ENCODE measurements around the gene HPD.
"Not testable (repeated sequence)": the region's sequence is repeated elsewhere in the genome, so short reads cannot be mapped to it uniquely, and the experiment has no call there.

Gene HPD

DNA sequence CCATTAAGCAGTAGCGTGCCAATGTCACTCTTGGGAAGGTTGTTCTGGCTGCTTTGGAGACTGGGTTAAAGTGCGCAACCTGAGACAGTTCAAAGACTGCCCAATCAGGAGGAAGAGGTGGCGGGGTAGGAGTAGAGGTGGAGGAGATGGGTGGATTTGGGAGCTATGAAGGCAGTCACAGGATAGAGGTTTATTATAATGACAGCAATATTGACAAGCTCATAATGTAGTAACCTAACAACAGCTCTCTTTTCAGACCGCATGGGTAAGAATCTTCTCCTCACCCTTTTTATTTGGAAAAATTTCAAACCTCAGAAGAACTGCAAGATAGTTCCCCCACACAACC is 24.6 kb upstream of the HPD start:
- ATAC-seq, result no peak; the same call in 2 of the 3 replicates
- no peak for TF ChIP-seq OSR1 (CRISPR knock-in tag; IDR thresholded peaks at IDR 0.05)
- TF ChIP-seq, protein P1, sequence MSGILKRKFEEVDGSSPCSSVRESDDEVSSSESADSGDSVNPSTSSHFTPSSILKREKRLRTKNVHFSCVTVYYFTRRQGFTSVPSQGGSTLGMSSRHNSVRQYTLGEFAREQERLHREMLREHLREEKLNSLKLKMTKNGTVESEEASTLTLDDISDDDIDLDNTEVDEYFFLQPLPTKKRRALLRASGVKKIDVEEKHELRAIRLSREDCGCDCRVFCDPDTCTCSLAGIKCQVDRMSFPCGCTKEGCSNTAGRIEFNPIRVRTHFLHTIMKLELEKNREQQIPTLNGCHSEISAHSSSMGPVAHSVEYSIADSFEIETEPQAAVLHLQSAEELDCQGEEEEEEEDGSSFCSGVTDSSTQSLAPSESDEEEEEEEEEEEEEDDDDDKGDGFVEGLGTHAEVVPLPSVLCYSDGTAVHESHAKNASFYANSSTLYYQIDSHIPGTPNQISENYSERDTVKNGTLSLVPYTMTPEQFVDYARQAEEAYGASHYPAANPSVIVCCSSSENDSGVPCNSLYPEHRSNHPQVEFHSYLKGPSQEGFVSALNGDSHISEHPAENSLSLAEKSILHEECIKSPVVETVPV (CRISPR knock-in tag; IDR thresholded peaks at IDR 0.05), result no peak
- TF ChIP-seq, protein P2, sequence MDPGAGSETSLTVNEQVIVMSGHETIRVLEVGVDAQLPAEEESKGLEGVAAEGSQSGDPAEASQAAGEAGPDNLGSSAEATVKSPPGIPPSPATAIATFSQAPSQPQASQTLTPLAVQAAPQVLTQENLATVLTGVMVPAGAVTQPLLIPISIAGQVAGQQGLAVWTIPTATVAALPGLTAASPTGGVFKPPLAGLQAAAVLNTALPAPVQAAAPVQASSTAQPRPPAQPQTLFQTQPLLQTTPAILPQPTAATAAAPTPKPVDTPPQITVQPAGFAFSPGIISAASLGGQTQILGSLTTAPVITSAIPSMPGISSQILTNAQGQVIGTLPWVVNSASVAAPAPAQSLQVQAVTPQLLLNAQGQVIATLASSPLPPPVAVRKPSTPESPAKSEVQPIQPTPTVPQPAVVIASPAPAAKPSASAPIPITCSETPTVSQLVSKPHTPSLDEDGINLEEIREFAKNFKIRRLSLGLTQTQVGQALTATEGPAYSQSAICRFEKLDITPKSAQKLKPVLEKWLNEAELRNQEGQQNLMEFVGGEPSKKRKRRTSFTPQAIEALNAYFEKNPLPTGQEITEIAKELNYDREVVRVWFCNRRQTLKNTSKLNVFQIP (CRISPR knock-in tag; IDR thresholded peaks at IDR 0.05; ENCODE audit: borderline replicate concordance, low read depth), result no peak
- TF ChIP-seq ESRRG (CRISPR knock-in tag; IDR thresholded peaks at IDR 0.05), result no peak
- TF ChIP-seq ISL1 (CRISPR knock-in tag; IDR thresholded peaks at IDR 0.05), result no peak
- TF ChIP-seq TSHZ2 (CRISPR knock-in tag; IDR thresholded peaks at IDR 0.05), result no peak
- TF ChIP-seq TOX (CRISPR knock-in tag; IDR thresholded peaks at IDR 0.05; ENCODE audit: borderline replicate concordance), result no peak
- no peak for TF ChIP-seq PATZ1 (CRISPR knock-in tag; IDR thresholded peaks at IDR 0.05; ENCODE audit: borderline replicate concordance)
- no peak for TF ChIP-seq ZC3H10 (CRISPR knock-in tag; IDR thresholded peaks at IDR 0.05)
- TF ChIP-seq CSDC2 (CRISPR knock-in tag; IDR thresholded peaks at IDR 0.05), result no peak
- no peak for TF ChIP-seq ARNTL (CRISPR knock-in tag; IDR thresholded peaks at IDR 0.05; ENCODE audit: borderline replicate concordance, low read depth)
- TF ChIP-seq BACH2 (CRISPR knock-in tag; IDR thresholded peaks at IDR 0.05; ENCODE audit: borderline replicate concordance), result no peak
- TF ChIP-seq ZNF8 (CRISPR knock-in tag; IDR thresholded peaks at IDR 0.05), result no peak
- TF ChIP-seq ZNF565 (CRISPR knock-in tag; conservative IDR thresholded peaks at IDR 0.05; ENCODE audit: low read depth), result no peak
- TF ChIP-seq ZFP3 (CRISPR knock-in tag; IDR thresholded peaks at IDR 0.05), result no peak

- not testable (repeated sequence) for ATAC-seq
Measured at GRCh38 chr12:121876080-121876447, 17.4 kb upstream of the HPD start.

- TF ChIP-seq SNAI2 (CRISPR knock-in tag; IDR thresholded peaks at IDR 0.05), result no peak
- TF ChIP-seq, protein P2 (CRISPR knock-in tag; IDR thresholded peaks at IDR 0.05; ENCODE audit: borderline replicate concordance, low read depth), result no peak
- ATAC-seq, result no peak
Measured at GRCh38 chr12:121875582-121875981, 16.9 kb upstream of the HPD start.

DNA sequence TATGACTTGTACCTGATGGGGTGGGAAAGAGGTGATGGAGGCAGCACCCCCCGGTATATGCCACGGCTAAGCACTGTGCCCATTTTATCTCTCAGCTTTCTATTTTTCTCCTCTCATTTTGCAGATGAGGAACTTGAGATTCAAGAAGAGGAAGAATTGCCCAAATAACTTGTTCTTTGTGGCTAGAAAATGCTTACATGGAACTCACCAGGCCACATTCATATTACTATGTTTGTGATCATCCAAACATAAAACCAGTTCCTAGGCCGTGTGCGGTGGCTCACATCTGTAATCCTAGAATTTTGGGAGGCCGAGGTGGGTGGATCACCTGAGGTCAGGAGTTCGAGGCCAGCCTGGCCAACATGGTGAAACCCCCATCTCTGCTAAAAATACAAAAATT is 15.4 kb upstream of the HPD start:
- ATAC-seq, result no peak
- no peak for TF ChIP-seq PPARA (CRISPR knock-in tag; IDR thresholded peaks at IDR 0.05; ENCODE audit: borderline replicate concordance)
- TF ChIP-seq ISL1 (CRISPR knock-in tag; IDR thresholded peaks at IDR 0.05), result no peak
- TF ChIP-seq BACH2 (CRISPR knock-in tag; IDR thresholded peaks at IDR 0.05; ENCODE audit: borderline replicate concordance), result no peak
- no peak for TF ChIP-seq CSDC2 (CRISPR knock-in tag; IDR thresholded peaks at IDR 0.05)
- TF ChIP-seq ESRRG (CRISPR knock-in tag; IDR thresholded peaks at IDR 0.05), result no peak
- TF ChIP-seq, protein P3, sequence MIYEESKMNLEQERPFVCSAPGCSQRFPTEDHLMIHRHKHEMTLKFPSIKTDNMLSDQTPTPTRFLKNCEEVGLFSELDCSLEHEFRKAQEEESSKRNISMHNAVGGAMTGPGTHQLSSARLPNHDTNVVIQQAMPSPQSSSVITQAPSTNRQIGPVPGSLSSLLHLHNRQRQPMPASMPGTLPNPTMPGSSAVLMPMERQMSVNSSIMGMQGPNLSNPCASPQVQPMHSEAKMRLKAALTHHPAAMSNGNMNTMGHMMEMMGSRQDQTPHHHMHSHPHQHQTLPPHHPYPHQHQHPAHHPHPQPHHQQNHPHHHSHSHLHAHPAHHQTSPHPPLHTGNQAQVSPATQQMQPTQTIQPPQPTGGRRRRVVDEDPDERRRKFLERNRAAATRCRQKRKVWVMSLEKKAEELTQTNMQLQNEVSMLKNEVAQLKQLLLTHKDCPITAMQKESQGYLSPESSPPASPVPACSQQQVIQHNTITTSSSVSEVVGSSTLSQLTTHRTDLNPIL (CRISPR knock-in tag; IDR thresholded peaks at IDR 0.05; ENCODE audit: low read depth), result no peak
- TF ChIP-seq, protein P1 (CRISPR knock-in tag; IDR thresholded peaks at IDR 0.05), result no peak
- TF ChIP-seq RARB (CRISPR knock-in tag; IDR thresholded peaks at IDR 0.05), result no peak
- no peak for TF ChIP-seq PATZ1 (CRISPR knock-in tag; IDR thresholded peaks at IDR 0.05; ENCODE audit: borderline replicate concordance)
- no peak for TF ChIP-seq SNAI2 (CRISPR knock-in tag; IDR thresholded peaks at IDR 0.05)
- TF ChIP-seq ZNF8 (CRISPR knock-in tag; IDR thresholded peaks at IDR 0.05), result no peak
- no peak for TF ChIP-seq TOX (CRISPR knock-in tag; IDR thresholded peaks at IDR 0.05; ENCODE audit: borderline replicate concordance)
- no peak for TF ChIP-seq ZNF70 (CRISPR knock-in tag; IDR thresholded peaks at IDR 0.05)
